GM23248 (cell line): ENCODE measurements around the gene RAPGEFL1.

Experiments used
- EZH2 ChIP-seq: fragments of 200-600 bp; sonication (generic); IDR thresholded peaks from 2 replicates; pipeline ENCODE4 v1.6.1; 2018; ENCODE audit warnings: antibody characterized with exemption, mild to moderate bottlenecking; ENCODE audit not compliant: insufficient read depth, poor library complexity, severe bottlenecking
- EZH2phosphoT487 ChIP-seq: fragments of 200-600 bp; sonication (generic); IDR thresholded peaks from 2 replicates; pipeline ENCODE4 v1.6.1; 2018; ENCODE audit warnings: antibody characterized with exemption, moderate library complexity, mild to moderate bottlenecking, low read depth; ENCODE audit not compliant: insufficient read depth

GRCh38 chr17:40175928-40176753 is 1.1 kb upstream of the RAPGEFL1 start:
- no peak for TF ChIP-seq EZH2
- no peak for TF ChIP-seq EZH2phosphoT487
